DMS79 treated with DMSO at 0.1 percent for 48 hours (cell line): Measurements from ENCODE around the gene RRP8.

Source experiments
- DNase-seq: peaks from one replicate; lab custom pipeline; 2025; lab: John Stamatoyannopoulos, UW

Gene RRP8

GRCh38 chr11:6603287-6604080, at the start of gene RRP8, which contains the start of gene ILK:
Gene RRP8 (minus strand): TSS chr11:6603616. CDS start chr11:6603502, 114 bp downstream.
Gene ILK (plus strand): TSS chr11:6603774. CDS start chr11:6604272, 498 bp downstream.
- peak; percentile 82 for DNase-seq

- no peak for DNase-seq
Measured at GRCh38 chr11:6653097-6653496, 49.7 kb upstream of the RRP8 start.

GRCh38 chr11:6652182-6652581, 48.8 kb upstream of the RRP8 start:
- no peak for DNase-seq

- no peak for DNase-seq
Measured at GRCh38 chr11:6650980-6651379, 47.6 kb upstream of the RRP8 start.

- no peak for DNase-seq
Measured at GRCh38 chr11:6650104-6650503, 46.7 kb upstream of the RRP8 start.

- no peak for DNase-seq
Measured at GRCh38 chr11:6648501-6648900, 45.1 kb upstream of the RRP8 start.

GRCh38 chr11:6647836-6648235, 44.4 kb upstream of the RRP8 start:
- DNase-seq = no peak

GRCh38 chr11:6646918-6647679, 43.7 kb upstream of the RRP8 start:
- no peak for DNase-seq

GRCh38 chr11:6646576-6646917, 43.1 kb upstream of the RRP8 start:
- DNase-seq = no peak

GRCh38 chr11:6646071-6646470, 42.7 kb upstream of the RRP8 start:
- no peak for DNase-seq

- no peak for DNase-seq
Measured at GRCh38 chr11:6642957-6643356, 39.5 kb upstream of the RRP8 start.

GRCh38 chr11:6640985-6641701, 37.7 kb upstream of the RRP8 start:
- no peak for DNase-seq

GRCh38 chr11:6640036-6640984, 36.9 kb upstream of the RRP8 start:
- no peak for DNase-seq

- no peak for DNase-seq
Measured at GRCh38 chr11:6638429-6638828, 35.0 kb upstream of the RRP8 start.

GRCh38 chr11:6637871-6638270, 34.5 kb upstream of the RRP8 start:
- no peak for DNase-seq

GRCh38 chr11:6636480-6636879, 33.1 kb upstream of the RRP8 start:
- no peak for DNase-seq

- no peak for DNase-seq
Measured at GRCh38 chr11:6635082-6635932, 31.9 kb upstream of the RRP8 start.

GRCh38 chr11:6634534-6634933, 31.1 kb upstream of the RRP8 start:
- no peak for DNase-seq

- DNase-seq = no peak
Measured at GRCh38 chr11:6633422-6634408, 30.3 kb upstream of the RRP8 start.
